ENCODE measurements around the gene REST. TPM values are rescaled to one million over a fixed set of nuclear protein-coding genes. Genes with fewer than 3 reads are reported as not detected.
"Not testable (repeated sequence)": the region's sequence is repeated elsewhere in the genome, so short reads cannot be mapped to it uniquely, and the experiment has no call there.

Gene REST
- total and polyA plus RNA-seq, 2 donors (not counting 3 experiments of a cell fraction or from before 2014, with no cell fraction given): 7.0 to 45.9 TPM

- Histone ChIP-seq H4K20me1 (replicated peaks; ENCODE audit: control insufficient read depth, extremely low read depth, insufficient read depth, low read length) (no peaks in the 10 kb centered on the region), H3K36me3 (ENCODE audit: control insufficient read depth in 2 of 2, extremely low read depth in 1 of 2, insufficient read depth in 2 of 2, low read length in 2 of 2) (no peaks in the 10 kb centered on the region), H3K9me1 (replicated peaks; ENCODE audit: control insufficient read depth, extremely low read depth, insufficient read depth, low read length) (no peaks in the 10 kb centered on the region), H3K4me3 (replicated peaks in 1 of 3; ENCODE audit: insufficient read depth in 1 of 3, low read depth in 1 of 3, low read length in 3 of 3) (no peak overlapping the region), H3K79me2 (ENCODE audit: control insufficient read depth, insufficient read depth, low read length) (no peaks in the 10 kb centered on the region), H3K9ac (replicated peaks; ENCODE audit: extremely low read depth, insufficient read depth, low read length) (no peak overlapping the region), H2AFZ (ENCODE audit: low read depth, low read length) (no peak overlapping the region), H3K9me3 (replicated peaks; ENCODE audit: control insufficient read depth, insufficient read depth, low read length) (no peaks in the 10 kb centered on the region), H3K27ac (ENCODE audit: insufficient read depth, low read depth, low read length) (no peak overlapping the region), H3K4me1 (ENCODE audit: control insufficient read depth, extremely low read depth, insufficient read depth, low read length) (no peaks in the 10 kb centered on the region), H3K27me3 (ENCODE audit: control insufficient read depth in 2 of 2, insufficient read depth in 2 of 2, low read length in 2 of 2) (no peaks in the 10 kb centered on the region), H3K4me2 (ENCODE audit: insufficient read depth, low read length) (no peak overlapping the region)
- ChIA-PET CTCF (interaction anchor here (1.0 kb wide), 1 partner anchor 56 kb away, joined by 3 read pairs; no protein-coding TSS in a partner anchor), POLR2A (no interaction called here)
- intact Hi-C loops (cut with micrococcal nuclease) (no loop called here), dilution Hi-C loops (cut with MboI; ENCODE audit: extremely low pct_ligation_motif_present, low sequenced_read_pairs) (no loop called here)
- no peak for FAIRE-seq
- BruUV-seq (replicated peaks): no TSS peak
- no peak for DNase-seq (ENCODE audit: low read depth, low spot score)
- TF ChIP-seq CTCF (IDR thresholded peaks at IDR 0.05; ENCODE audit: extremely low read depth in 1 of 2, insufficient read depth in 1 of 2, low read depth in 1 of 2, low read length in 2 of 2): no peak
- TF ChIP-seq POLR2A (IDR thresholded peaks at IDR 0.05; ENCODE audit: low read depth, low read length): no peak
- TF ChIP-seq JUN (IDR thresholded peaks at IDR 0.05; ENCODE audit: borderline replicate concordance, insufficient read depth, insufficient read length, low read depth): no peak
- TF ChIP-seq EZH2 (IDR thresholded peaks at IDR 0.05; ENCODE audit: borderline replicate concordance, low read depth, low read length, severe bottlenecking): no peak
- no peak for TF ChIP-seq GATA2 (IDR thresholded peaks at IDR 0.05; ENCODE audit: insufficient read depth, insufficient read length, low read depth, low read length)
- TF ChIP-seq POLR2AphosphoS5 (IDR thresholded peaks at IDR 0.05; ENCODE audit: insufficient read depth, low read depth, low read length): no peak
- no peak for TF ChIP-seq FOS (IDR thresholded peaks at IDR 0.05; ENCODE audit: borderline replicate concordance, insufficient read depth, low read length)
- TF ChIP-seq MYC (IDR thresholded peaks at IDR 0.05; ENCODE audit: low read depth, low read length): no peak
- TF ChIP-seq MAX (IDR thresholded peaks at IDR 0.05; ENCODE audit: insufficient read depth, insufficient read length): no peak
Measured at GRCh38 chr4:56892691-56893090, 15.0 kb upstream of the REST start.

GRCh38 chr4:56897842-56898241 lies 9.9 kb upstream of the REST start:
- intact Hi-C loops (cut with micrococcal nuclease); H3K27me3 ChIP-seq (ENCODE audit: control insufficient read depth in 2 of 2, insufficient read depth in 2 of 2, low read length in 2 of 2); H3K79me2 ChIP-seq (ENCODE audit: control insufficient read depth, insufficient read depth, low read length); H3K9ac ChIP-seq (replicated peaks; ENCODE audit: extremely low read depth, insufficient read depth, low read length); H3K27ac ChIP-seq (ENCODE audit: insufficient read depth, low read depth, low read length); BruUV-seq (replicated peaks); FAIRE-seq; H3K4me1 ChIP-seq (ENCODE audit: control insufficient read depth, extremely low read depth, insufficient read depth, low read length); H3K9me1 ChIP-seq (replicated peaks; ENCODE audit: control insufficient read depth, extremely low read depth, insufficient read depth, low read length); CTCF ChIA-PET; H3K36me3 ChIP-seq (ENCODE audit: control insufficient read depth in 2 of 2, extremely low read depth in 1 of 2, insufficient read depth in 2 of 2, low read length in 2 of 2); DNase-seq (ENCODE audit: low read depth, low spot score); H4K20me1 ChIP-seq (replicated peaks; ENCODE audit: control insufficient read depth, extremely low read depth, insufficient read depth, low read length); H3K4me3 ChIP-seq (replicated peaks in 1 of 3; ENCODE audit: insufficient read depth in 1 of 3, low read depth in 1 of 3, low read length in 3 of 3); H3K4me2 ChIP-seq (ENCODE audit: insufficient read depth, low read length); H3K9me3 ChIP-seq (replicated peaks; ENCODE audit: control insufficient read depth, insufficient read depth, low read length); dilution Hi-C loops (cut with MboI; ENCODE audit: extremely low pct_ligation_motif_present, low sequenced_read_pairs); H2AFZ ChIP-seq (ENCODE audit: low read depth, low read length): not testable (repeated sequence)
- POLR2A ChIA-PET: interaction anchor here (0.6 to 0.7 kb wide), 2 partner anchors 15 to 23 kb away, joined by 6 to 7 read pairs; no protein-coding TSS in a partner anchor

GRCh38 chr4:56900186-56900585 lies 7.5 kb upstream of the REST start:
- BruUV-seq (replicated peaks): not testable (repeated sequence)

More at GRCh38 chr4:56900186-56900585, 7.5 kb upstream of the REST start:
- H3K4me3 ChIP-seq (replicated peaks in 1 of 3; ENCODE audit: insufficient read depth in 1 of 3, low read depth in 1 of 3, low read length in 3 of 3); CTCF ChIA-PET; H3K27me3 ChIP-seq (ENCODE audit: control insufficient read depth in 2 of 2, insufficient read depth in 2 of 2, low read length in 2 of 2); H3K4me1 ChIP-seq (ENCODE audit: control insufficient read depth, extremely low read depth, insufficient read depth, low read length); dilution Hi-C loops (cut with MboI; ENCODE audit: extremely low pct_ligation_motif_present, low sequenced_read_pairs); H3K9ac ChIP-seq (replicated peaks; ENCODE audit: extremely low read depth, insufficient read depth, low read length); POLR2A ChIA-PET; H2AFZ ChIP-seq (ENCODE audit: low read depth, low read length); H3K4me2 ChIP-seq (ENCODE audit: insufficient read depth, low read length); FAIRE-seq; DNase-seq (ENCODE audit: low read depth, low spot score); H3K9me1 ChIP-seq (replicated peaks; ENCODE audit: control insufficient read depth, extremely low read depth, insufficient read depth, low read length); H3K36me3 ChIP-seq (ENCODE audit: control insufficient read depth in 2 of 2, extremely low read depth in 1 of 2, insufficient read depth in 2 of 2, low read length in 2 of 2); H3K79me2 ChIP-seq (ENCODE audit: control insufficient read depth, insufficient read depth, low read length); H3K27ac ChIP-seq (ENCODE audit: insufficient read depth, low read depth, low read length); intact Hi-C loops (cut with micrococcal nuclease); H3K9me3 ChIP-seq (replicated peaks; ENCODE audit: control insufficient read depth, insufficient read depth, low read length); H4K20me1 ChIP-seq (replicated peaks; ENCODE audit: control insufficient read depth, extremely low read depth, insufficient read depth, low read length): not testable (repeated sequence)

Measured in endothelial cell of umbilical vein (primary cell).